HEK293 (cell line): ENCODE measurements around the gene MPP7.

ENCODE experiments used
- CTCF ChIP-seq: fragments of 450-650 bp; formaldehyde crosslinking; IDR thresholded peaks from 2 replicates; pipeline ENCODE4 v1.5.1; 2016; ENCODE audit warnings: missing biosample characterization, missing genetic modification characterization
- GLI4 ChIP-seq: fragments of 450-650 bp; formaldehyde crosslinking; IDR thresholded peaks from 2 replicates; pipeline ENCODE4 v1.5.1; 2016; ENCODE audit warnings: missing biosample characterization, missing genetic modification characterization
- GLIS1 ChIP-seq: fragments of 450-650 bp; formaldehyde crosslinking; IDR thresholded peaks from 2 replicates; pipeline ENCODE4 v1.5.1; 2016; ENCODE audit warnings: missing biosample characterization, missing genetic modification characterization
- OVOL3 ChIP-seq: fragments of 450-650 bp; formaldehyde crosslinking; IDR thresholded peaks from 2 replicates; pipeline ENCODE4 v1.5.1; 2016; ENCODE audit warnings: missing biosample characterization, missing genetic modification characterization
- PRDM2 ChIP-seq: fragments of 450-650 bp; formaldehyde crosslinking; IDR thresholded peaks from 2 replicates; pipeline ENCODE4 v1.5.1; 2016; ENCODE audit warnings: missing biosample characterization, missing genetic modification characterization, borderline replicate concordance
- ZNF561 ChIP-seq: fragments of 450-650 bp; IDR thresholded peaks from 2 replicates; pipeline ENCODE4 v1.5.1; 2018; ENCODE audit warnings: missing biosample characterization, missing genetic modification characterization, borderline replicate concordance

GRCh38 chr10:28266449-28267224 lies 36.2 kb downstream of the MPP7 start:
- TF ChIP-seq CTCF (no peak), PRDM2 (tag by site-specific recombination) (no peak), GLI4 (tag by site-specific recombination) (no peak), ZNF561 (tag by site-specific recombination) (no peak), GLIS1 (no peak), OVOL3 (tag by site-specific recombination) (no peak)
